ENCODE results near the gene OR52N2.

Gene OR52N2

GRCh38 chr11:5818245-5818886 lies 9.6 kb downstream of the OR52N2 start:
- Histone ChIP-seq H3K36me3 (ENCODE audit: control insufficient read depth in 2 of 2, insufficient read depth in 1 of 2, low read length in 2 of 2) (no peaks in the 10 kb centered on the region), H3K9me3 (ENCODE audit: control insufficient read depth, insufficient read depth, low read depth, low read length) (no peaks in the 10 kb centered on the region), H3K27ac (ENCODE audit: extremely low read depth, low read depth, low read length) (no peak overlapping the region), H3K4me3 (ENCODE audit: low read depth, low read length) (no peak overlapping the region), H3K4me1 (ENCODE audit: control insufficient read depth, insufficient read depth, low read length) (no peaks in the 10 kb centered on the region)
- POLR2A ChIA-PET: no interaction called here
- TF ChIP-seq KLF10 (tag by site-specific recombination; IDR thresholded peaks at IDR 0.05) (no peak), ZNF19 (tag by site-specific recombination; IDR thresholded peaks at IDR 0.05; ENCODE audit: low read depth) (no peak), SALL2 (tag by site-specific recombination; IDR thresholded peaks at IDR 0.05; ENCODE audit: borderline replicate concordance) (no peak), ZNF514 (tag by site-specific recombination; IDR thresholded peaks at IDR 0.05) (no peak), IKZF3 (tag by site-specific recombination; IDR thresholded peaks at IDR 0.05) (no peak), TCF7L2 (IDR thresholded peaks at IDR 0.05; ENCODE audit: borderline replicate concordance, low read depth, low read length) (no peak), ZNF146 (tag by site-specific recombination; IDR thresholded peaks at IDR 0.05) (no peak), ZNF529 (tag by site-specific recombination; IDR thresholded peaks at IDR 0.05; ENCODE audit: insufficient replicate concordance) (no peak), ZNF560 (tag by site-specific recombination; IDR thresholded peaks at IDR 0.05; ENCODE audit: borderline replicate concordance) (no peak), ZBTB49 (tag by site-specific recombination; IDR thresholded peaks at IDR 0.05; ENCODE audit: low read depth) (no peak), ZNF521 (tag by site-specific recombination; IDR thresholded peaks at IDR 0.05) (no peak), ZNF221 (tag by site-specific recombination; IDR thresholded peaks at IDR 0.05; ENCODE audit: borderline replicate concordance) (no peak), SETDB1 (IDR thresholded peaks at IDR 0.05; ENCODE audit: insufficient read length, low read length) (no peak), ZFHX2 (tag by site-specific recombination; conservative IDR thresholded peaks at IDR 0.05) (no peak), ZNF76 (tag by site-specific recombination; IDR thresholded peaks at IDR 0.05; ENCODE audit: borderline replicate concordance, low read depth) (no peak), ZFP69B (tag by site-specific recombination; IDR thresholded peaks at IDR 0.05) (no peak), ZNF596 (tag by site-specific recombination; IDR thresholded peaks at IDR 0.05) (no peak), ZNF274 (IDR thresholded peaks at IDR 0.05; ENCODE audit: low read length) (no peak), ZNF274 (tag by site-specific recombination; IDR thresholded peaks at IDR 0.05; ENCODE audit: borderline replicate concordance) (no peak), ZNF777 (tag by site-specific recombination; IDR thresholded peaks at IDR 0.05; ENCODE audit: borderline replicate concordance) (no peak)
- TF ChIP-seq, protein P1, sequence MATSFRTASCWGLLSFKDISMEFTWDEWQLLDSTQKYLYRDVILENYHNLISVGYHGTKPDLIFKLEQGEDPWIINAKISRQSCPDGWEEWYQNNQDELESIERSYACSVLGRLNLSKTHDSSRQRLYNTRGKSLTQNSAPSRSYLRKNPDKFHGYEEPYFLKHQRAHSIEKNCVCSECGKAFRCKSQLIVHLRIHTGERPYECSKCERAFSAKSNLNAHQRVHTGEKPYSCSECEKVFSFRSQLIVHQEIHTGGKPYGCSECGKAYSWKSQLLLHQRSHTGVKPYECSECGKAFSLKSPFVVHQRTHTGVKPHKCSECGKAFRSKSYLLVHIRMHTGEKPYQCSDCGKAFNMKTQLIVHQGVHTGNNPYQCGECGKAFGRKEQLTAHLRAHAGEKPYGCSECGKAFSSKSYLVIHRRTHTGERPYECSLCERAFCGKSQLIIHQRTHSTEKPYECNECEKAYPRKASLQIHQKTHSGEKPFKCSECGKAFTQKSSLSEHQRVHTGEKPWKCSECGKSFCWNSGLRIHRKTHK (tag by site-specific recombination; IDR thresholded peaks at IDR 0.05): no peak
- CTCF ChIA-PET: no interaction called here

DNA sequence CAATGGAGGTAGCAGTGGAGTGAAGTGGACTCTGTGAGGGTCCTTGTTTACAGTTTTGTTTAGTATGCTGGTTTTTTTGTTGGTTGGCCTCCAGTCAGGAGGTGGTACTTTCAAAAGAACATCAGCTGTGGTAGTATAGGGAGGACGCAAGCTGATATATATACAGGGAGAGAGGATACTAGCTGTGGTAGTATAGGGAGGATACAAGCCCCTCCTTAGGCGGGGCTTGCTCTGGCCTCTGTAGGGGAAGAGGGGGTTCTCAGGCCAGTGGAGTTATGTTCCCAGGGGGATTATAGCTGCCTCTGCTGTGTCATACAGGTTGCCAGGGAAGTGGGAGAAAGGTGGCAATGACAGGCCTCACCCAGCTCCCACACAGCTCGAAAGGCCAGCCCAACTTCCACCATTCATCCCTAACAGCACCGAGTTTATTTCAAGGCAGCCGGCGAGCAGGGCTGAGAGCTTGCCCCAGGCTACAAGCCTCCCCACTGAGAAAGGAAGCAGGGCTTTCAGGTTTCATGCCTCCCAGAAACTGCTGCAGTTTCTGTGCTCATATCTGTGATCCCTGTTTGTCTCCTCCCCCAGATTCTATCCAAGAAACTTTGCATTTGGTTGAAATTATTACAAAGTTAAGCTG lies 22.6 kb downstream of the OR52N2 start:
- ChIA-PET POLR2A (no interaction called here), CTCF (interaction anchor here (0.6 kb wide), 3 partner anchors 47 to 508 kb away, joined by 3 to 4 read pairs (median 3); no protein-coding TSS in a partner anchor)
- no peaks in the 10 kb centered on the region for H3K4me1 ChIP-seq (ENCODE audit: control insufficient read depth, insufficient read depth, low read length)
- no peak overlapping the region for H3K4me3 ChIP-seq (ENCODE audit: low read depth, low read length)
- no peak overlapping the region for H3K27ac ChIP-seq (ENCODE audit: extremely low read depth, low read depth, low read length)
- TF ChIP-seq SALL2 (tag by site-specific recombination; IDR thresholded peaks at IDR 0.05; ENCODE audit: borderline replicate concordance) (no peak), YY1 (tag by site-specific recombination; IDR thresholded peaks at IDR 0.05) (no peak), REPIN1 (tag by site-specific recombination; IDR thresholded peaks at IDR 0.05; ENCODE audit: low read depth) (no peak), ZNF830 (tag by site-specific recombination; IDR thresholded peaks at IDR 0.05; ENCODE audit: low read depth) (no peak), ZBTB44 (tag by site-specific recombination; IDR thresholded peaks at IDR 0.05) (no peak), ZBTB8A (tag by site-specific recombination; IDR thresholded peaks at IDR 0.05) (no peak)
- TF ChIP-seq, protein P2, sequence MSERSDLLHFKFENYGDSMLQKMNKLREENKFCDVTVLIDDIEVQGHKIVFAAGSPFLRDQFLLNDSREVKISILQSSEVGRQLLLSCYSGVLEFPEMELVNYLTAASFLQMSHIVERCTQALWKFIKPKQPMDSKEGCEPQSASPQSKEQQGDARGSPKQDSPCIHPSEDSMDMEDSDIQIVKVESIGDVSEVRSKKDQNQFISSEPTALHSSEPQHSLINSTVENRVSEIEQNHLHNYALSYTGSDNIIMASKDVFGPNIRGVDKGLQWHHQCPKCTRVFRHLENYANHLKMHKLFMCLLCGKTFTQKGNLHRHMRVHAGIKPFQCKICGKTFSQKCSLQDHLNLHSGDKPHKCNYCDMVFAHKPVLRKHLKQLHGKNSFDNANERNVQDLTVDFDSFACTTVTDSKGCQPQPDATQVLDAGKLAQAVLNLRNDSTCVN (tag by site-specific recombination; optimal IDR thresholded peaks at IDR 0.05): no peak
- H3K36me3 ChIP-seq (ENCODE audit: control insufficient read depth in 2 of 2, insufficient read depth in 1 of 2, low read length in 2 of 2): no peaks in the 10 kb centered on the region
- H3K9me3 ChIP-seq (ENCODE audit: control insufficient read depth, insufficient read depth, low read depth, low read length): no peaks in the 10 kb centered on the region
